ENCODE data around the gene PLEKHG3.
A peak's percentile ranks its signal among the peaks of the same experiment; 100 is the strongest.

PLEKHG3 gene

DNA sequence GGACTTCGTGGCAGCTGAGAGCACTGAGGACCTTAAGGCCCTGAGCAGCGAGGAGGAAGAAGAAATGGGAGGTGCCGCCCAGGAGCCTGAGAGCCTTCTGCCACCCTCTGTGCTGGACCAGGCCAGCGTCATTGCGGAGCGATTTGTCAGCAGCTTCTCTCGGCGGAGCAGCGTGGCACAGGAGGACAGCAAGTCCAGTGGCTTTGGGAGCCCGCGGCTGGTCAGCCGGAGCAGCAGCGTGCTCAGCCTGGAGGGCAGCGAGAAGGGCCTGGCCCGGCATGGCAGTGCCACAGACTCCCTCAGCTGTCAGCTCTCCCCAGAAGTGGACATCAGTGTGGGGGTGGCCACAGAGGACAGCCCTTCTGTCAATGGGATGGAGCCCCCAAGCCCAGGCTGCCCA, 37.0 kb downstream of the PLEKHG3 start:
- DNase-seq (ENCODE audit: insufficient read length, low spot score), result no peak
- FAIRE-seq, result no peak

DNA sequence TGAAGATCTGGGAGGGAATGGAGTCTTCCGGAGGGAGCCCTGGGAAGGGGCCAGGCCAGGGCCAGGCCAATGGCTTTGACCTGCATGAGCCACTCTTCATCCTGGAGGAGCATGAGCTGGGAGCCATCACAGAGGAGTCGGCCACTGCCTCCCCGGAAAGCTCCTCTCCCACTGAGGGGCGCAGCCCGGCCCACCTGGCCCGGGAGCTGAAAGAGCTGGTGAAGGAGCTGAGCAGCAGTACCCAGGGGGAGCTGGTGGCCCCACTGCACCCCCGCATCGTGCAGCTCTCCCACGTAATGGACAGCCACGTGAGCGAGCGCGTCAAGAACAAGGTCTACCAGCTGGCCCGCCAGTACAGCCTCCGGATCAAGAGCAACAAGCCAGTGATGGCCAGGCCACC, 37.7 kb downstream of the PLEKHG3 start:
- DNase-seq (ENCODE audit: insufficient read length, low spot score) (no peak), FAIRE-seq (peak; percentile 91)

DNA sequence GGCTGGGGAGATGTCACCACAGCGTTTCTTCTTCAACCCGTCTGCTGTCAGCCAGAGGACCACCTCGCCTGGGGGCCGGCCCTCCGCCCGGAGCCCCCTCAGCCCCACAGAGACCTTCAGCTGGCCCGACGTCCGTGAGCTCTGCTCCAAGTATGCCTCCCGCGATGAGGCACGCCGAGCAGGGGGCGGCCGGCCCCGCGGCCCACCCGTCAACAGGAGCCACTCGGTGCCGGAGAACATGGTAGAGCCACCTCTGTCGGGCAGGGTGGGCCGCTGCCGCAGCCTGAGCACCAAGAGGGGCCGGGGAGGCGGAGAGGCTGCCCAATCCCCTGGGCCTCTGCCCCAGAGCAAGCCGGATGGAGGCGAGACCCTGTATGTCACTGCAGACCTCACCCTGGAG, 38.8 kb downstream of the PLEKHG3 start:
- FAIRE-seq (peak; percentile 79), DNase-seq (ENCODE audit: insufficient read length, low spot score) (no peak)

DNA sequence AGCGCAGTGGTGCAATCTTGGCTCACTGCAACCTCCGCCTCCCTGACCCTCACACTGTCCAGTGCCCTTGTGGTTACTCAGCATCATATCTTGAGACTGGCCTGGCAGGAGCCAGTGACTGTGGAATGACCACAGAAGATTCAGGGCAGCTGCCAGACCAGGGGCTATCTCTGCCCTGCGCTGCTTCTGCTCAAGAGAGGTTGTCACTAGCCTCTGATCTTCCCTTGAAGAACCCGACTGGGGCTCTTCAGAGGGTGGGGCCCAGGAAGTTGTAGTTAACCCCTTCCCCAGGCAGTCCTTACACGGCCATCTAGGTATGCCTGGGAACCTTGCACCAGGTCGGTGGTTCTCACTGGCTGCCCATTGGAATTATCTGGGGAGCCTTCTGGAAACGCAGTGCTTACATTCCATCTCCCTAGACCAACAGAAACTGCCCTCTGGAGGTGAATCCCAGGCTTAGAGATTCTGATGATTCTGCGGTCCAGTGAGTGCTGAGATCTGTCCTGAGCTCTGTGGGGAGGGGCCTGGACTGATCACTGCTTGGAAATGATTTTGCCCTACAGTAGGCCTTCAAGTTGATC, 41.4 kb downstream of the PLEKHG3 start:
- no peak for DNase-seq (ENCODE audit: insufficient read length, low spot score)
- FAIRE-seq, result peak; percentile 93

DNA sequence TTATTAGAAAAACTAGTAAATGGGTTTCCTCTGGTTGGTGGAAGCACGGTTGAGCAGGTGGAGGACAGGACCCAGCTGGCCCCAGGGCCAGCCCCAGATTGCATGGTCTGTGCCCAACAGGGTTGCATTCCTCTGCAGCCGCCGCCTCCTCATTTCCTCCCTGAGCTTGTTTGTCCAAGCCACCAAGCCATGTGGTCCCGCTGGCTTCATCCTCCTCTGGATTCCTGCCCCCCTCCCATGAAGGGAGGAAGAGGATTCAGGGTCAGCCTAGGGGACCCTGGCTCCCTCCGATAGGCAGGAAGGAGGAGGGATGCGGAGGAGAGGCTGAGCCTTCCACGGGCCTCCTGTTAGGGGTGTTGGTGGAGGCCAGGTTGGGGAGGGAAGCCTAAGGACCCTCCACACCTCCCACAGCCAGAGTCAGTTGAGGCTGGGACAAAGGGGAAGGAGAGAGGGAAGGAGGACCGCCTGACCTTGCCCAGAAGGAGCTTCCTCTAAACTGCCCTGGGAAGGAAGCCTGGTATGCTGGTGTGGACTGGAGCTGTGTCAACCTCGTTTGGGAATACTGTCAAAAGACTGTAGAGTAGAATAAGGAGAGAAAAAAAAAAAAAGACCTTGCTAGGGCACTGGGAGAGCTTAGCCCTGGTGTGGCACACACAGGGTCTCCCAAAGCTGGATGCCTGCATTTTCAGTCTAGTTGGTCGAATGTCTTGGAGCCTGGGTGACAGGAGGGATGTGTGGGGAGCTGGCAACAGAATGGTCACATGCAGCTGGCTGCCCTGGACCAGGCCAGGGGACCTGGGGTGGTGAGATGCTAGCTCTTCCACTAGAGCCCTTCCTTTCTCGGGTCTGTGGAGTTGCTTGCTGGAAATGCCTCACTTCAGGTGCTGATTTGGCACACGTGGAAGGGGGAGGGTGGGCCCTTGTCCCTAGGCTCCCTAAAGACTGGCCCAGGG, 42.4 kb downstream of the PLEKHG3 start:
- FAIRE-seq (no peak), DNase-seq (ENCODE audit: insufficient read length, low spot score) (no peak)

DNA sequence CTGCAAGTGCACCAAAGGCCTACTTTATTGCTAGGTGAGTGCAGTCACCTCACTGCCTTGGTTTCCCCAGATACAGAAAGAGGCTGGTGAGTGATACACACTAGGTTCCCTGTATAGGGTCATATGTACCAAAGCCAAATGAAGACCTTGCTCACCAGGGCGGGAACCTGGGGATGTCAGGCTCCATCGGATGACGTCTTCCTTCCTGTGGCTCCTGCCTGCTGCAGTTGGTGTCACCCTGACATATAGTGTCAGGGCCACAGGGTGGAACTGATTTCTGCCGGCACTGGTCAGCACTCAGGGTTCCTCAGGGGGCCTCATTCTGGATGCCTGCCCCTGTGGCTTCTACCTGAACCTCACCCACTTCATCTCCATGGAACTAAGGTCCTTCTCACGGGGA, 43.1 kb downstream of the PLEKHG3 start:
- no peak for DNase-seq (ENCODE audit: insufficient read length, low spot score)
- peak; percentile 97 for FAIRE-seq

DNA sequence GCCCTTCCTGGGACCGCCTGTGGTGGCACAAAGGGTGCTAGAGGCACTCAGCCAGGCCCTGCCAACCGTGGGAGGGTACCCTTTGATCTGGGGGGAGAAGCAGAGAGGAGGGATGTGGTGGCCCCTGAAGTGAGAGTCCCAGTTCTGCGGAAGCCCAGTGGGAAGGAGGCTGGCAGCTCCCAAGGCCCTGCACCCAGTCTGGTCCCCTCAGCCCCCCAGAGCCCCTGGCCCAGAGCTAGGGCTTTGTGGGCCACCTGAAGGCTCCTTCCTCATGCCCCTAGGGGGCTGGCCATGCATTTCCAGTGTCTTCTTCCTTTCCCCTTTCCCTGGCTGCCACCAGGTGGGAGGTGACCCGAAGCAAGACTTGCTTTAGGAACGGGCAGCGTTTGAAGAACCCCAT, 44.3 kb downstream of the PLEKHG3 start:
- FAIRE-seq (no peak), DNase-seq (ENCODE audit: insufficient read length, low spot score) (no peak)

DNA sequence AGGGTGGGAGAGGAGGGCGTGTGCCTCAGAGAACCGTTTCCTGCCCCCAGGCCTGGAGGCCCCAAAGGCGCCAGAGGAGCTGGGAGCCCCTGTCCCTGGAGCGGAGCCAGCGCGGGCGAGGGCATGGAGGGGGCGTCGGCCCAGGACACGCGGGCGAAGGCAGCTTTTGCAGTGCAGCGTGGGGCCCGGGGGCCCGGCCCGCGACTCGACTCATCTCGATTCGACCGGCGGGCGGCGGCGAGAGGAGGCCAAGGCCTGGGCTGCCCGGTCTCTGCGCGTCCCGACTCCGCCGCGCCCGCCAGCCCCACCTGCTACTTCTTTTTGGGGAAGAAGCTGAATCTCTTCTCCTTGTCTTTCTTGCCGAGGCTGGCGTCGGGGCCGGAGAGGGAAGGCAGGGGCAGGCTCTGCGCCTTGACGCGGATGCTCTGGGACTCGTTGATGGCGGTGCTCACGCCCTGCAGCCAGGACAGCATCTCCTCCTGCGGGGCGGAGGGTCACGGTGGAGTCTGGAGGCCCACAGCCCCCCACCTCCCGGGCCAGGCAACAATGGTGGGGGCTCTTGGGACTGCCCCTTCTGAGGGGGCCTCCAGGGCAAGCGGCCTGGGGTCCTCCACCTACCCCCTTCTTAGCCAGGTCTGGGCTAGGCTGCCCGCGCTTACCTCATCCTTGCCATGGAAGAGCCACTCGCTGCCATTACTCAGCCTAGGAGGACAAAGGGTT, 44.9 kb downstream of the PLEKHG3 start:
- FAIRE-seq, result no peak

DNA sequence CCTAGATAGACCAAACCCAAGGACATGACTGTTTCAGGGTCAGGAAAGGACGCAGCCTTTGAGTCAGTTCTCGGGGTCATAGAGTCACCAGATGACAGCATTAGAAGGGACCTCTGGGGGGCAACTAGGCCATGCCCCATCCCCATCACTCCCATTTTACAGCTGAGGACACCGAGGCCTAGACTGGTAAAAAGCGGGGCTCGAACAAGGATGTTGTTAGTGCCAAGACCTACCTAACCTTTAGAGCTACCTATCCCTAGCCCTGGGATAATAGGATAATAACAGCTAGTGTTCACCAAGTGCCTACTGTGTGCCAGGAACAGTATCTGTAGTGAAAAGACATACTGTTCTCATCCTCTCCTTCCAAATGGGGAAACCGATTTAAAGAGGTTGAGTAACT, 48.7 kb downstream of the PLEKHG3 start:
- FAIRE-seq, result peak; percentile 98
- DNase-seq (ENCODE audit: insufficient read length, low spot score), result no peak

More for the DNA sequence above, 44.9 kb downstream of the PLEKHG3 start:
- no peak for DNase-seq (ENCODE audit: insufficient read length, low spot score)

DNA sequence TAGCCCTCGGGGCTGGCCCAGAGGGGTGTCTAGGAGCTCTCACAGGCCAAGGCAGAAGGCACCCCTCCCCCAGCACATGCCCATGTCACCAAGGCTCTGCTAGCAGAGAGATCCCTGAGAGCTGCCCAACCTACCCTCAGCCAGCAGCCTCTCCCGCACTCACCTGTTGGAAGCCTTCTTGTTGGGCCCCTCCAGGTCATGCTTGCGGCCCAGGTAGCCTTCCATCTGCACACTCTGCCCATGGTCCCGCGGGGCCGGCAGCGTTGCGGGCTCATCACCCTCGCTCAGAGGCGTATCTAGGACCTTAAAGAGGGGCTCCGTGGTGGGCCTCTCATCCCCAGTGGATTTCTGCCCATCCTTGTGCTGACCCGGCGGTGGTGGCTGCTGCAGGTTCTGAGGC, 49.1 kb downstream of the PLEKHG3 start:
- FAIRE-seq (no peak), DNase-seq (ENCODE audit: insufficient read length, low spot score) (no peak)

DNA sequence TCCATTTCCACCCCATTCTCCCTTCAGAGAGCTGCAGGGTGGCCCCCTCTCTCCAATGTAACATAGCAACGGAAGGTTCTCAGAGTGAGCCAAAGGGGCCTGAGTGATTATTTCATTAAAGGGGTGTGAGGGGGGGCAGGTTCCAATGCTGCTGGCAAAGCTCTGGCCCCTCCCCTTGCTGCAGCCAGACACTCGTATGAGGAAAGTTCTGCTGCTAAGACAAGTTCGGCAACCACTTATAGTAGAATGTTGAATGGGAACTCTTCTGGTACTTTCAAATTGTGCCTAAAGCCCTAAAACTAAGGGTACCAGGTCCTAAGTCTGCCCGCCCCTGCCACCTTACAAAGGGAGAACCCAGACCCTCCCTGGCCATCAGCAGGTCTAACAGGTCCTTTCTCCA, 49.8 kb downstream of the PLEKHG3 start:
- no peak for DNase-seq (ENCODE audit: insufficient read length, low spot score)
- FAIRE-seq, result no peak

DNA sequence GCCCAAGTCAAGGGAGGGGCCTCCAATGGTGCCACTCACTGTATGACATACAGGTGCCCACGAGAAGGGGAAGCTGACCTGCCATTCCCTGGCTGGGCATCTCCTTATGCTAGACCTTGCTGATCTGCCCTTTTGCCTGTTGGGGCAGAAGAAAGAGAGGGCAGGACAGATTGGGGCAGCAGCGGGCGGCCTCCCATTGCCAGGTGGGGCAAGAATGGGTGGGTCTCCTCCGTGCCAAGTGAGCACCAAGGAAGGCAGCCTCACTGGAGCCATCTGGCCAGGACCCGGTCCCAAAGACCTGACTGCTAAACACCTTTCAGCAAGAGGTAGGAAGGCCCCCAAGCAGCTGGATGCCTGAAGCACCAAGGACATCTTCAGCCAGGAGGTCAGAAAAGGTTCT, 50.5 kb downstream of the PLEKHG3 start:
- no peak for DNase-seq (ENCODE audit: insufficient read length, low spot score)
- FAIRE-seq, result no peak

DNA sequence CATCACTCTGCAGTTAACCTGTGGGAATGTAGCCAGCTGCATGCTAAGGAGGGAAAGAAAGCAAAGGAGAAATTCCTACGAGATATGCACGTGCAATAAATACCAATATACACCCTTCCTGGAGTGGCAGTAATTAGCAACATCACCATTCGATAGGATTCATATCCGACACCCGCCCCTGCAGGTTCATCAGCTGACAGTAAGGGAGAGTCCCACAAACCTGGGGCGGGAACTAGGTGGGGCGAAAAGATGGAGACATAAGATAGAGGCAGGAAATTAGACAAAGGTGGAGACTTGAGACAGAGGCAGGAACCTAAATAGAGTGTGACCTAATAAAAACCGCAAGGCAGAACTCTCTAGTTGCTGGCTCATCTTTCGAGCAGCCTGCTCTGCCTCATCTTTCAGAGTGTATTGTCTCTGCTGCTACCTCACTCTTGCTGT, 51.6 kb downstream of the PLEKHG3 start:
- peak; percentile 99 for FAIRE-seq
- no peak for DNase-seq (ENCODE audit: insufficient read length, low spot score)

DNA sequence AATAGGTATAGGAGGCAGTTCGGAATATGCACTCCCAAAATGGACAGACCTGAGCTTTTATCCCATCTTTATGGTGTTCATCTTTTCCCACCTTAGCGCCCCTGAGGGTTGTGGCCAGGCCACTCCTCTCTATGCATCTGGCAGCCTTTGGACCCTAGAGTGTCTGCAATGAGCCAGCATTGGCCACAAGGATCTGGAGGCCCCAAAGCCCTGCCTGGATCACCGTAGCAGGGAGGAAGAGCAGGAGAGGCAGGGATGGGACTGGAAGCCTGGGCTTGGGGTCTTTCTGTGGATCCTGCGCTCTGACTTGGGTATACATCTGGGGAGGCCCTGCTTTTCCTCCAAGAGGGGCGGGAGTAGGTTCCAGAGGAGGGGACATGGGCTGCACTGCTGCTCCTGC, 52.5 kb downstream of the PLEKHG3 start:
- FAIRE-seq (no peak), DNase-seq (ENCODE audit: insufficient read length, low spot score) (no peak)

DNA sequence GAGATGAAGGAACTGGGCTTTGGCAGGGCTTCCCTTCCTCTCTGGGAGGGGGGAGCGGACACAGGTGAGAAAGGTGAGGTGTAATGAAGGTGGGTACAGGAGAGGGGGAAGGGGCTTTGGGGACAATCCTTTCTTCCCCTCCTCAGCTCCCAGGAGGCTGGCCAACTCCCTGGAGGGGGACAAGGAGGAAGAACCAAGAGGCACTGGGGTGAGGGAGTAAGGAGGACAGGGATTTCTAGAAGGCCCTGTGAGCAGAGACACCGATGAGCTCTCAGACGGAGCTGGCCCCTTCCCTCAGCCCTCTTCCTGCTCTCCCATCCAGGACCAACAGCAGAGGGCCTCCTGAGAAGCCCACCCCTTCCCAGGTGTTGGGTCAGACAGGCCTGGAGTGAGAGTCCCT, 53.4 kb downstream of the PLEKHG3 start:
- FAIRE-seq, result no peak

DNA sequence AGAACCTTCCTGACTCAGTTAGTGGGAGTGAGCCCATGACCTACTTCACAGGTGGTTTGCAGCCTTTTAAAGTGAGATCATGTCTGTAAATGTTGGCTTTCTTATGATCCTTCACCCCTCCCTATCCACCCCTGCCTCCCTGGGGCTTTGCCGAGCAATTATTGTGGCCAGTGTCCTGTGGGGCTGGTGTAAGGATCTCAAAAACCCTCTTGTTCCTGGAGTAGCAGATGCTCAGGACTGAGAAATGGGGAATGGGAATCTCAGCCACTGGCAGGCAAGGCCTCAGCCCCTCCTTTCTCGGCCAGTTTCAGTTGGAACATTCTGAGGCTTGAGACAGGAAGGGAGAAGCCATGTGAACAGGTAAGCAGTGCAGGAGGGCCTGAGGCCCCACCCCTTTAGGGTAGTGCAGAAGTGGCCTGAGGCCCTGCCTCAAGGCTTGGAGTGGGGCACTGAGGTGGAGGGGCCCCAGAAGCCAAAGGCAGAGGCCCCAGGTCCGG, 53.8 kb downstream of the PLEKHG3 start:
- FAIRE-seq (no peak), DNase-seq (ENCODE audit: insufficient read length, low spot score) (no peak)

More for the DNA sequence above, 53.4 kb downstream of the PLEKHG3 start:
- no peak for DNase-seq (ENCODE audit: insufficient read length, low spot score)

DNA sequence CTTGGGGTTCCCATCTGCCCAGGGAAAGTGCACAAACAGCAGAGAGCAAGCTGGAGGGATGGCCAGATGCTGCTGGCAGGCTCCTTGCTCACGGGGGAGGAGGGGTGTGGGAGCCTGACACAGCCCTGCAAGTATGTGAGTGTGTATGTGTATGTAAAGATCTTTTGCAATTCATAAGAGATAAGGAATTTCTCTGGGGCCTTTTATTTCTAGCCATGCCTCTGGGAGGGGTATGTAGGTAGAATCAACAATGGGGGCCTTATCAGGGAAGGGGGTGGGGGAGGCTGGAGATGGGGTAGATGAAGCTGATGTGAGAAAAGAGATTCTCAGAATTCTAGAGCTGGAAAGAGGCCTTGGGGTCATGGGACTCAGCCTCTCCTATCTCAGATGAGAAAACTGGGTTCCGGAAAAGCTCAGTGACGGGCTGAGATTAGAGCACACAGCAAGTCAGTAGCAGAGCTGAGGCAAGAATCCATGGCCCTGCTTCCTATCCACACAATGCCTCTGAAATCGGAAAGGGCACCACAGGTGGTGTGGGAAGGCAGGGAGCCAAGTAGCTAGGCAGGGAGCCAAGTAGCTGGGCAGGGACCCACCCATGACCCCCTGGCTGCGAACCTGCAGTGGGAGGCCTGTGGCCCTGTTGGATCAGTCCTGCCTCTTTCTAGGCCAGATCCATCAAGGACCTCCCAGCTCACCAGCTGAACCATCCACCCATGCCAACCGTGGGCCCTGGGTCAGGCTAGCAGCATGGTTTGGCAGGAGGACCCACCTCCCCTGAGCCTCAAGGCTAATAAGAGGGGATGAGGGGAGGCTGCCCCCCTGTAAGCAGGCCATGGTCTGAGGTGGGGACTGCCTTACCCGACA, 54.7 kb downstream of the PLEKHG3 start:
- DNase-seq (ENCODE audit: insufficient read length, low spot score) (peak; percentile 99), FAIRE-seq (no peak)

DNA sequence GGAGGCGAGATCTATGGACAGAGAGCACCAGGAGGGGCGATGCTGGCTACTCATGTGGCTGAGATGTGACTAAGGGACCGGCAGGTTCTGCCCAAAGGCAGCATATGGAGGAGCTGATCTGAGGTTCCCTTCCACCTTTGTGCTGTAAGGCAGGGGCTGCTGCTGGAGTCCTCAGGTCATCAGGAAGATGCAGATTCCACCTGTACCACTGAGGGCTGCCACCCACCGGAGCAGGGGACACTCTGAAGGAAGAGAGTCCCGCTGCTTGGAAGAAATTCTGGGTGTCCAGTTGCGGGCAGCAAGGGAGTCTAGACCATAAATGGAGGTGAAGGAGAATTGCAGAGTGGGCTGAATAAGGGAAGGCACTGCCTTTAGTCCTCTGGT, 55.3 kb downstream of the PLEKHG3 start:
- no peak for DNase-seq (ENCODE audit: insufficient read length, low spot score)
- no peak for FAIRE-seq

DNA sequence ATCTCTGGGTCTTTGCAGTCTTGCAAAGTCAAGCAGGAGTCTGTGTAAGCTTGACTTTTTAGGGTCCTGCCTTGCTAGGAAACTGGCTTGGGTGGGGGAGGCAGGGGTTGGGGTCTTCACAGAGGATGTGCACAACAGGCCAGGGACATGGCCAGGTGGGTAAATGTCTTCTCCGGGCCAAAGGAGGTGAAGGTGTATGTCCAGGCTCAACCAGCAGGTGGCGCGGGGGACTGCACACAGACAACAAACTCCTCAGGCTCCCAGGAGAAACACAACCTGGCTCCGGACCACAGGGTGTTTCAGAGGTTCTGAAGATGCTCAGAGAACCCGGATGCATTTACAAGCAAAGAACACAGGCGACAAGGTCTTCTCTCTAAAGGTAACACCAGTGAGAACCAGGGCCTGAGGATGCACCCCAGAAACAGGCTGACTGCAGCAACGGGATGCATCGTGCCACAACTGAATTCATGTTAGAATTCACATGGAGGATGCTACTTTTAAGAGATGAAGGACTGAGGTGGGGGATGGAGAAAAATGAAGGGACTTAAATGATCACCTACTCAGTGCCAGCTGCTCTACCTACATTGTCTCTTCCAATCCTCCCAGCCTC, 56.0 kb downstream of the PLEKHG3 start:
- DNase-seq (ENCODE audit: insufficient read length, low spot score) (peak; percentile 92), FAIRE-seq (no peak)

DNA sequence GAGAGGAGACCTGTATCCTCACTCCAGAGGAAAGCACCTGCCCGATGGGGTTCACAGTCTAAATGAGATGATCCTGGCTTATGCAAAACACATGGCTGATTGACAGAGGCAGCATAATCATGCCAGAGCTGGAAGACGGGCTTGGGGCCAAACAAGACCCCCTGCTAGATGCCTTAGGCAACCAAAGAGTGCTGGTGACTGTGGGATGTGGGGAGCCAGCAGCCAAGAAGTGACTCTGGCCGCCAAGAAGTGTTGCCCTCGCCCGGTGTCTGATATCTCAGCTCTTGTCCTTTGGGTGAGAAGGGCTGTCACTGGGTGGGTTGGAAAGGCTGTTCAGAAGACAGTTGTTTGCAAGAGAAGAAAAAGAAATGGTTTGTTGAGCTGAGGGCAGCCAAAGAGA, 56.7 kb downstream of the PLEKHG3 start:
- FAIRE-seq, result no peak
- DNase-seq (ENCODE audit: insufficient read length, low spot score), result no peak
